Measurements from ENCODE around the gene MROH2A. TPM values are rescaled to one million over a fixed set of nuclear protein-coding genes. Genes with fewer than 3 reads are reported as not detected.
"Not testable (repeated sequence)": the region's sequence is repeated elsewhere in the genome, so short reads cannot be mapped to it uniquely, and the experiment has no call there.

Gene MROH2A
- polyA plus RNA-seq, 3 donors from 2014 or later, result not detected

GRCh38 chr2:233751212-233752009 lies 26.7 kb upstream of the MROH2A start:
- H3K4me1 Mint-ChIP-seq, H3K27ac Mint-ChIP-seq, H3K4me3 Mint-ChIP-seq, H3K36me3 Mint-ChIP-seq, DNase-seq: not testable (repeated sequence)
- peaks cover 0 to 17% (median 4%) of the 10 kb centered on the region in 6 donors for H3K9me3 Mint-ChIP-seq
- H3K27me3 Mint-ChIP-seq (ENCODE audit: low read depth in 3 of 3), result peaks cover 0 to 17% (median 2%) of the 10 kb centered on the region in 3 donors

- Mint-ChIP-seq H3K36me3 (no peaks in the 10 kb centered on the region), H3K9me3 (peaks cover 0 to 15% (median 2%) of the 10 kb centered on the region in 6 donors), H3K4me3 (no peak overlapping the region), H3K27ac (no peak overlapping the region), H3K4me1 (no peaks in the 10 kb centered on the region), H3K27me3 (ENCODE audit: low read depth in 3 of 3) (peaks cover 0 to 10% (median 2%) of the 10 kb centered on the region in 3 donors)
- DNase-seq, result no peak
Observed at GRCh38 chr2:233754872-233755611, 23.1 kb upstream of the MROH2A start.

- peaks cover 0 to 3% (median 0%) of the 10 kb centered on the region in 6 donors for H3K9me3 Mint-ChIP-seq
- H3K4me1 Mint-ChIP-seq, result no peaks in the 10 kb centered on the region
- no peak for DNase-seq
- no peak overlapping the region for H3K27ac Mint-ChIP-seq
- no peaks in the 10 kb centered on the region for H3K36me3 Mint-ChIP-seq
- H3K4me3 Mint-ChIP-seq, result no peak overlapping the region
- H3K27me3 Mint-ChIP-seq (ENCODE audit: low read depth in 3 of 3), result peaks cover 0 to 8% (median 5%) of the 10 kb centered on the region in 3 donors
Observed at GRCh38 chr2:233756429-233757081, 21.6 kb upstream of the MROH2A start.

GRCh38 chr2:233758141-233758540 lies 20.0 kb upstream of the MROH2A start:
- Mint-ChIP-seq H3K27ac (no peak overlapping the region), H3K36me3 (no peaks in the 10 kb centered on the region)

GRCh38 chr2:233758849-233759248 lies 19.3 kb upstream of the MROH2A start:
- H3K27me3 Mint-ChIP-seq (ENCODE audit: low read depth in 3 of 3), result peaks cover 0 to 6% (median 4%) of the 10 kb centered on the region in 3 donors
- H3K9me3 Mint-ChIP-seq, result no peaks in the 10 kb centered on the region
- H3K4me3 Mint-ChIP-seq, result no peak overlapping the region
- no peaks in the 10 kb centered on the region for H3K4me1 Mint-ChIP-seq
- no peak for DNase-seq
- H3K36me3 Mint-ChIP-seq, result no peaks in the 10 kb centered on the region
- H3K27ac Mint-ChIP-seq, result no peak overlapping the region

More at GRCh38 chr2:233758141-233758540, 20.0 kb upstream of the MROH2A start:
- Mint-ChIP-seq H3K27me3 (ENCODE audit: low read depth in 3 of 3) (peaks cover 0 to 3% (median 0%) of the 10 kb centered on the region in 3 donors), H3K4me3 (no peak overlapping the region), H3K4me1 (no peaks in the 10 kb centered on the region), H3K9me3 (no peaks in the 10 kb centered on the region)
- no peak for DNase-seq

GRCh38 chr2:233760043-233760442 lies 18.1 kb upstream of the MROH2A start, which contains the start of gene UGT1A1:
Gene UGT1A1, plus strand, starts transcription at chr2:233760270. Its CDS starts 18 bp downstream, at chr2:233760288.
- no peak within 1 kb of the TSS for H3K4me3 Mint-ChIP-seq
- no peaks in the 10 kb centered on the region for H3K4me1 Mint-ChIP-seq
- no peaks in the 10 kb centered on the region for H3K9me3 Mint-ChIP-seq
- DNase-seq, result no peak
- no peak within 1 kb of the TSS for H3K27ac Mint-ChIP-seq
- H3K27me3 Mint-ChIP-seq (ENCODE audit: low read depth in 3 of 3), result peaks cover 0 to 6% (median 4%) of the 10 kb centered on the region in 3 donors
- no peaks in the 10 kb centered on the region for H3K36me3 Mint-ChIP-seq

- Mint-ChIP-seq H3K4me1 (no peaks in the 10 kb centered on the region), H3K27me3 (ENCODE audit: low read depth in 3 of 3) (peaks cover 0 to 6% (median 4%) of the 10 kb centered on the region in 3 donors), H3K36me3 (no peaks in the 10 kb centered on the region), H3K27ac (no peak overlapping the region), H3K9me3 (no peaks in the 10 kb centered on the region), H3K4me3 (no peak overlapping the region)
- DNase-seq, result no peak
Observed at GRCh38 chr2:233761040-233761769, 16.9 kb upstream of the MROH2A start.

GRCh38 chr2:233764264-233764663 lies 13.9 kb upstream of the MROH2A start:
- H3K27ac Mint-ChIP-seq, result no peak overlapping the region
- peaks cover 0 to 9% (median 6%) of the 10 kb centered on the region in 3 donors for H3K27me3 Mint-ChIP-seq (ENCODE audit: low read depth in 3 of 3)
- no peak overlapping the region for H3K4me3 Mint-ChIP-seq
- no peaks in the 10 kb centered on the region for H3K36me3 Mint-ChIP-seq
- peaks cover 0 to under 1% (median 0%) of the 10 kb centered on the region in 6 donors for H3K9me3 Mint-ChIP-seq
- no peak for DNase-seq
- no peaks in the 10 kb centered on the region for H3K4me1 Mint-ChIP-seq

- peaks cover 0 to 10% (median 6%) of the 10 kb centered on the region in 3 donors for H3K27me3 Mint-ChIP-seq (ENCODE audit: low read depth in 3 of 3)
- no peaks in the 10 kb centered on the region for H3K36me3 Mint-ChIP-seq
- H3K27ac Mint-ChIP-seq, result no peak overlapping the region
- no peak overlapping the region for H3K4me3 Mint-ChIP-seq
- peaks cover 0 to 2% (median 0%) of the 10 kb centered on the region in 6 donors for H3K9me3 Mint-ChIP-seq
- no peaks in the 10 kb centered on the region for H3K4me1 Mint-ChIP-seq
- no peak for DNase-seq
Observed at GRCh38 chr2:233764761-233765160, 13.4 kb upstream of the MROH2A start.

- H3K9me3 Mint-ChIP-seq, result peaks cover 0 to 2% (median 0%) of the 10 kb centered on the region in 6 donors
- H3K36me3 Mint-ChIP-seq, result no peaks in the 10 kb centered on the region
- peaks cover 0 to 17% (median 3%) of the 10 kb centered on the region in 3 donors for H3K27me3 Mint-ChIP-seq (ENCODE audit: low read depth in 3 of 3)
- no peak overlapping the region for H3K4me3 Mint-ChIP-seq
- no peak for DNase-seq
- H3K27ac Mint-ChIP-seq, result no peak overlapping the region
- no peaks in the 10 kb centered on the region for H3K4me1 Mint-ChIP-seq
Observed at GRCh38 chr2:233766416-233766815, 11.7 kb upstream of the MROH2A start.

GRCh38 chr2:233768076-233768475 lies 10.1 kb upstream of the MROH2A start:
- Mint-ChIP-seq H3K4me1 (no peaks in the 10 kb centered on the region), H3K9me3 (peaks cover 0 to 2% (median 0%) of the 10 kb centered on the region in 6 donors), H3K4me3 (no peak overlapping the region), H3K27ac (no peak overlapping the region), H3K27me3 (ENCODE audit: low read depth in 3 of 3) (peaks cover 0 to 17% (median 8%) of the 10 kb centered on the region in 3 donors), H3K36me3 (no peaks in the 10 kb centered on the region)
- DNase-seq, result no peak

GRCh38 chr2:233769260-233769659 lies 8.9 kb upstream of the MROH2A start:
- H3K4me3 Mint-ChIP-seq, result no peak overlapping the region
- H3K36me3 Mint-ChIP-seq, result no peaks in the 10 kb centered on the region
- peaks cover 0 to 2% (median 0%) of the 10 kb centered on the region in 6 donors for H3K9me3 Mint-ChIP-seq
- peaks cover 0 to 13% (median 6%) of the 10 kb centered on the region in 3 donors for H3K27me3 Mint-ChIP-seq (ENCODE audit: low read depth in 3 of 3)
- no peak for DNase-seq
- no peak overlapping the region for H3K27ac Mint-ChIP-seq
- no peaks in the 10 kb centered on the region for H3K4me1 Mint-ChIP-seq

- Mint-ChIP-seq H3K27me3 (ENCODE audit: low read depth in 3 of 3) (peaks cover 0 to 12% (median 8%) of the 10 kb centered on the region in 3 donors), H3K9me3 (peaks cover 0 to 8% (median 0%) of the 10 kb centered on the region in 6 donors), H3K4me1 (no peaks in the 10 kb centered on the region), H3K36me3 (peaks cover 0 to 4% (median 0%) of the 10 kb centered on the region in 3 donors), H3K27ac (no peak overlapping the region), H3K4me3 (no peak overlapping the region)
- DNase-seq, result no peak
Observed at GRCh38 chr2:233772153-233772552, 6.0 kb upstream of the MROH2A start.
